NCI-H2081 treated with DMSO at 0.1 percent for 48 hours (cell line): ENCODE results near the gene RABL2B.

Experiments used
- DNase-seq: peaks from one replicate; lab custom pipeline; 2025; lab: John Stamatoyannopoulos, UW

The RABL2B gene

GRCh38 chr22:50738649-50739227 lies 44.7 kb downstream of the RABL2B start:
- DNase-seq, result no peak

- DNase-seq, result no peak
Observed at GRCh38 chr22:50737728-50738648, 45.4 kb downstream of the RABL2B start, which contains the start of gene ACR. Gene ACR, plus strand, starts transcription at chr22:50738204. Its CDS starts 32 bp downstream, at chr22:50738236.

GRCh38 chr22:50735739-50736030 lies 47.8 kb downstream of the RABL2B start:
- no peak for DNase-seq

GRCh38 chr22:50734986-50735738 lies 48.3 kb downstream of the RABL2B start:
- no peak for DNase-seq

DNA sequence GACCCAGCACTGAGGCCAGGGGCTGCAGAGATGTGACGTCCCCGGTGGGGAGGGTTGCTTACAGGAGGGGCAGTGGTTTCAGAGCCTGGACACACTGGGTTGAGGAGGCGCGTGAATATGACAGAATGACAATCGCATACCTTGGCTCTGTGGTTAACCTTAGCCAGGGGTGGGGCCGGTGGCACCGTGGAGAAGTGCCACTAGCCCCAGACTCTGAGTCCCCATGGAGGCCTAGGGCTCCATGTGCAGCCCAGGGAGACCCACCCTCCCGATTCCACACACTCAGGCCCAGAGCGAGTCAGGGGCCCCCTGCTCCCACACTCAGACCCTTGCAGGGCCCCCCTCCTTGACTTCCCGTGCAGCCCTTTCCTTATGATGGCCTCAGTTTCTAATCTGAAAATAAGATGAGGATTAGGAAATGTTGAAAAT lies 49.1 kb downstream of the RABL2B start:
- no peak for DNase-seq

- DNase-seq, result no peak
Observed at GRCh38 chr22:50733521-50734342, 49.7 kb downstream of the RABL2B start.

DNA sequence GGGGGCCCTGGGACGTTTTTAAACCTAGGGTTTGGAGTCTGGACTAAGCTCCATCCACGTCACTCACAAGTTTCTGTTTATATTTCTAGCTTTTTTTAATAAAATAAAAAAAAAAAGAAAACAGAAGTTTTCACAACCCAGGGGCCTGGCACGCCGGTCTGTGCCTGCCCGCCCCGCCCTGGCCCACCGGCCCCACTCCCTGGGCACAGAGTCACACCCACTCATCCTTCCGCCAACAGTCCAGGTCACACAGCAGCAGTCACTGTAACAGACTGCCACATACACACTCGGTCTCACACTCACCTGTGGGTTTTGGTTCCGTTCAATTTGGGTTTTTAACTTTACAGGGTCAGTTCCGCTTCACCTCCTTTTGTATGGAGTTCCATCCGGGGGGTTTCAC lies 50.8 kb downstream of the RABL2B start:
- DNase-seq, result no peak

- no peak for DNase-seq
Observed at GRCh38 chr22:50731811-50732624, 51.4 kb downstream of the RABL2B start.

DNA sequence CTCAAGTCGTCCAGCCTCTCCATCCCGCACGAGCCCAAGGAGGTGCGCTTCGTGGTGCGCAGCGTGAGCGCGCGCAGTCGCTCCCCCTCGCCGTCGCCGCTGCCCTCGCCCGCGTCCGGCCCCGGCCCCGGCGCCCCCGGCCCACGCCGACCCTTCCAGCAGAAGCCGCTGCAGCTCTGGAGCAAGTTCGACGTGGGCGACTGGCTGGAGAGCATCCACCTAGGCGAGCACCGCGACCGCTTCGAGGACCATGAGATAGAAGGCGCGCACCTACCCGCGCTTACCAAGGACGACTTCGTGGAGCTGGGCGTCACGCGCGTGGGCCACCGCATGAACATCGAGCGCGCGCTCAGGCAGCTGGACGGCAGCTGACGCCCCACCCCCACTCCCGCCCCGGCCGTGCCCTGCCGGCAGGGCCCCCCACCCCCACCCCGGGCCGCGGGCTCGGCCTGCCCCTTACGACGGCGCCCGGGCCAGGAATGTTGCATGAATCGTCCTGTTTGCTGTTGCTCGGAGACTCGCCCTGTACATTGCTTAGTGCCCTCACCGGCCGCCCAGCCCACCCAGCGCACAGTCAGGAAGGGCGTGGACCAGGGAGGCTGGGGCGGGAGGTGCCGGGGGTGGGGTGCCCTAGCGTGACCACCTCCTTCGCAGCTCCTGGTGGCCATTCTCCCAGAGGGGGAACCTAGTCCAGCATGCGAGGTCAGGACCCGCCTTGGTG lies 52.3 kb downstream of the RABL2B start:
- DNase-seq, result no peak

GRCh38 chr22:50730013-50730891 lies 53.2 kb downstream of the RABL2B start:
- no peak for DNase-seq

- no peak for DNase-seq
Observed at GRCh38 chr22:50729391-50730012, 53.9 kb downstream of the RABL2B start.

DNA sequence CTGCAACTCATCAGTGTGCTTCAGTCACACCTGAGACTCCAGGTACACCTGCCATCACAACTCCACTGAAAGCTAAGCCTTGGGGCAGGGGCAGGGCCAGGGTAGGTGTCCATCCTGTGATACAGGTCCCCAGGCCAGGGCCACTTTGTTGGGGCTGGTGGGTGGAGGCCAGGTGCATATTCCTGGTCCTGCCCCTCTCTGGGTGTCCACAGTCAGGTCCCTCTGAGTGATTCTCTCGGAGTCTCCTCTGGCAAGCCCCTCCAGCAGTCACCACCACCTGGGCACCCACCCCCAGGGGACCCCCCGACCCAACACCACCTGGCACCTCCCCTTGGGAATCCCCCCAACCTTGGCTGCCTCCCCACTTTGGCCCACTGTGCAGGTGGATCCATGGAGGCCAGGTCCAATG lies 54.9 kb downstream of the RABL2B start:
- DNase-seq, result no peak

- DNase-seq, result no peak
Observed at GRCh38 chr22:50727678-50728522, 55.5 kb downstream of the RABL2B start.

DNA sequence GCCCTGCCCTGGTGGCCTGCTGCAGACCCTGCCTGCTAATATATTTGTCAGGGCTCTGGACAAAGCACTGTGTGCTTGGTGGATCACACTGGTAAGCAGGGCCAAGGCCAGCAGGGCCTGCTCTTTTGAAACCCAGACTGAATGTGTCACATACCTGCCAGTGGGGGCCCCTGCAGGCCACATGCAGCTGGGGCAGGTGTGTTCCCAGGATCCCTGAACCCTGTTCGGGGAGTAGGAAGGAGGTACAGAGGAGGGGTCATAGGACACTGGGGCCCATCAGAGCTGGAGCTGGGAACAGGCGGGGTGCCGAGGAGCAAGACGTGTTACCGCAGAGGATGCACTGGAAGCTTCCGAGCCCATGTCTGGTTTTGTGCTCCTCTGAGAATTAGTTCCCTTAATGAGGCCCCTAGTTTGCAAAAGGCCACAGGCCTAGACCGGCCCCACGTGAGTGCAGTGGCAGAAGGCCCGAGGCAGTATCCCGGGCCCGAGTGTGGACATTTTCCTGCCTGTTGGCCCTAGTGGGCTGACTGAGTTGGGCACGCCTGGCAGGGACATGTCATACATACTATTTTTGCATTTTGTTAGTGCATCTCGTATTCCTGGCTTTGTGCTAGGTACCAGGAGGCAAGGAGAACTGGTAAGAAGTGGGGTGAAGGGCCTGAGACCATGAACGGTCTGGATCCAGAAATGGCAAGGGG lies 56.6 kb downstream of the RABL2B start:
- DNase-seq, result no peak

GRCh38 chr22:50725597-50725996 lies 57.8 kb downstream of the RABL2B start:
- DNase-seq, result no peak

DNA sequence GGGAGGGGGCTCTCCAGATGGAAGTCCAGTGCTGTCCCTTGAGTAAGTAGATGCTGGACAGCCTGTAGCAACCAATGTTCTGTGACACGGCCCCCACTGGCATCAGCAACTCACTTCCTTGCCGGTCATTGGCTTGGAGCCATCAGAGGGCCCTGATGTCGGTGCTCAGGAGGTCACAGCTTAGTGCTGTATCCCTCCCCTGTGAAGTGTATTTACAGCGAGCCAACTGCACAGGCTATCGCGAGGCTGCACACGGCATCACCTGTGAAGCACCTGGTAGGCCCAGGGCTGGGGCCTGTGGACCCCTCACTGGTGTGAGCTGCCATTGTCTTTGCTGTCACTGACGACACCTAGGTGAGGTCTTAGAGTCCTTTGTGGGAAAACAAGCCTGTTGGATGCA lies 58.8 kb downstream of the RABL2B start:
- DNase-seq, result no peak

DNA sequence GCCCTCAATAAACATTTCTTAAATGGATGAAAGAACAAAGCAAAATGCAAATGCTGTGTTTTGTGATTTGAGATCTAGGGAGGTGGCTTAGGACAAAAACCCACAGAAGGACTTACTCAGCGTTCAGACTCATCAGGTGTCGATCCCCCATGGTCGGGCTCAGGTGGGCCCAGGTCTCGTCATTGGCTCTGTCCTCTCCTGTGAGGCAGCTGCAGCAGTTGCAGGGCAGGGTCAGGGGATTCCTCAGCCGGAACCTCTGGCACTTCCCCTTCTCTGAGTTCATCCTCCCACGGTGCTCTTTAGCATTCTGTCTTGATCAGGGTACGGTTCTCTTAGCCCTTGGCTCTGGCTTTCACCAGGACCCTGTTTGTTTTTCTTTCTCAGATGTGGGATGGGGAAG lies 59.4 kb downstream of the RABL2B start:
- no peak for DNase-seq
